Measurements from ENCODE around the gene FCRLB. TPM values are rescaled to one million over a fixed set of nuclear protein-coding genes. Genes with fewer than 3 reads are reported as not detected.

Gene FCRLB
- total and polyA plus RNA-seq, 2 donors (not counting 3 experiments of a cell fraction or from before 2014, with no cell fraction given): 0.62 TPM

- Histone ChIP-seq H3K27ac (ENCODE audit: insufficient read depth, low read depth, low read length) (no peak overlapping the region), H2AFZ (ENCODE audit: low read depth, low read length) (no peak overlapping the region), H3K4me1 (ENCODE audit: control insufficient read depth, extremely low read depth, insufficient read depth, low read length) (peaks cover 6% of the 10 kb centered on the region), H3K9me1 (replicated peaks; ENCODE audit: control insufficient read depth, extremely low read depth, insufficient read depth, low read length) (no peaks in the 10 kb centered on the region), H3K4me2 (ENCODE audit: insufficient read depth, low read length) (no peak overlapping the region), H3K4me3 (replicated peaks in 1 of 3; ENCODE audit: insufficient read depth in 1 of 3, low read depth in 1 of 3, low read length in 3 of 3) (no peak overlapping the region), H3K36me3 (ENCODE audit: control insufficient read depth in 2 of 2, extremely low read depth in 1 of 2, insufficient read depth in 2 of 2, low read length in 2 of 2) (no peaks in the 10 kb centered on the region), H3K9me3 (replicated peaks; ENCODE audit: control insufficient read depth, insufficient read depth, low read length) (no peaks in the 10 kb centered on the region), H3K9ac (replicated peaks; ENCODE audit: extremely low read depth, insufficient read depth, low read length) (no peak overlapping the region), H3K27me3 (ENCODE audit: control insufficient read depth in 2 of 2, insufficient read depth in 2 of 2, low read length in 2 of 2) (peaks cover 5 to 9% of the 10 kb centered on the region in 2 experiments), H3K79me2 (ENCODE audit: control insufficient read depth, insufficient read depth, low read length) (no peaks in the 10 kb centered on the region), H4K20me1 (replicated peaks; ENCODE audit: control insufficient read depth, extremely low read depth, insufficient read depth, low read length) (no peaks in the 10 kb centered on the region)
- no TSS peak for BruUV-seq (replicated peaks)
- intact Hi-C loops (cut with micrococcal nuclease): no loop called here
- dilution Hi-C loops (cut with MboI; ENCODE audit: extremely low pct_ligation_motif_present, low sequenced_read_pairs): no loop called here
- TF ChIP-seq FOS (IDR thresholded peaks at IDR 0.05; ENCODE audit: borderline replicate concordance, insufficient read depth, low read length) (peak; percentile 62), JUN (IDR thresholded peaks at IDR 0.05; ENCODE audit: borderline replicate concordance, insufficient read depth, insufficient read length, low read depth) (peak; percentile 20), POLR2AphosphoS5 (IDR thresholded peaks at IDR 0.05; ENCODE audit: insufficient read depth, low read depth, low read length) (no peak)
- POLR2A ChIA-PET: no interaction called here
- DNase-seq (ENCODE audit: low read depth, low spot score): no peak
- CTCF ChIA-PET: interaction anchor here (0.8 to 1.3 kb wide), 2 partner anchors 20 to 315 kb away, joined by 3 read pairs; no protein-coding TSS in a partner anchor
- no peak for FAIRE-seq
Measured at GRCh38 chr1:161721738-161722343, 497 bp downstream of the FCRLB start.

GRCh38 chr1:161722406-161722805, 1.1 kb downstream of the FCRLB start:
- H3K4me1 ChIP-seq (ENCODE audit: control insufficient read depth, extremely low read depth, insufficient read depth, low read length): peaks cover 9% of the 10 kb centered on the region
- no peaks in the 10 kb centered on the region for H3K79me2 ChIP-seq (ENCODE audit: control insufficient read depth, insufficient read depth, low read length)
- ChIA-PET POLR2A (no interaction called here), CTCF (interaction anchor here (0.8 to 1.3 kb wide), 2 partner anchors 19 to 315 kb away, joined by 3 read pairs; no protein-coding TSS in a partner anchor)
- H3K4me3 ChIP-seq (replicated peaks in 1 of 3; ENCODE audit: insufficient read depth in 1 of 3, low read depth in 1 of 3, low read length in 3 of 3): no peak overlapping the region
- dilution Hi-C loops (cut with MboI; ENCODE audit: extremely low pct_ligation_motif_present, low sequenced_read_pairs) (no loop called here), intact Hi-C loops (cut with micrococcal nuclease) (no loop called here)
- no peak overlapping the region for H3K4me2 ChIP-seq (ENCODE audit: insufficient read depth, low read length)
- no peak for TF ChIP-seq MYC (IDR thresholded peaks at IDR 0.05; ENCODE audit: low read depth, low read length)
- TF ChIP-seq MAX (IDR thresholded peaks at IDR 0.05; ENCODE audit: insufficient read depth, insufficient read length): no peak
- TF ChIP-seq FOS (IDR thresholded peaks at IDR 0.05; ENCODE audit: borderline replicate concordance, insufficient read depth, low read length): no peak
- no peak for TF ChIP-seq JUN (IDR thresholded peaks at IDR 0.05; ENCODE audit: borderline replicate concordance, insufficient read depth, insufficient read length, low read depth)
- TF ChIP-seq POLR2A (IDR thresholded peaks at IDR 0.05; ENCODE audit: low read depth, low read length): no peak
- no peak for TF ChIP-seq EZH2 (IDR thresholded peaks at IDR 0.05; ENCODE audit: borderline replicate concordance, low read depth, low read length, severe bottlenecking)
- TF ChIP-seq CTCF (IDR thresholded peaks at IDR 0.05; ENCODE audit: extremely low read depth in 1 of 2, insufficient read depth in 1 of 2, low read depth in 1 of 2, low read length in 2 of 2): no peak
- TF ChIP-seq POLR2AphosphoS5 (IDR thresholded peaks at IDR 0.05; ENCODE audit: insufficient read depth, low read depth, low read length): no peak
- no peak for TF ChIP-seq GATA2 (IDR thresholded peaks at IDR 0.05; ENCODE audit: insufficient read depth, insufficient read length, low read depth, low read length)
- DNase-seq (ENCODE audit: low read depth, low spot score) (no peak), FAIRE-seq (no peak)
- BruUV-seq (replicated peaks): no TSS peak
- H3K9me1 ChIP-seq (replicated peaks; ENCODE audit: control insufficient read depth, extremely low read depth, insufficient read depth, low read length): no peaks in the 10 kb centered on the region
- no peaks in the 10 kb centered on the region for H3K9me3 ChIP-seq (replicated peaks; ENCODE audit: control insufficient read depth, insufficient read depth, low read length)
- H4K20me1 ChIP-seq (replicated peaks; ENCODE audit: control insufficient read depth, extremely low read depth, insufficient read depth, low read length): no peaks in the 10 kb centered on the region
- H3K9ac ChIP-seq (replicated peaks; ENCODE audit: extremely low read depth, insufficient read depth, low read length): no peak overlapping the region
- peaks cover 2 to 5% of the 10 kb centered on the region in 2 experiments for H3K27me3 ChIP-seq (ENCODE audit: control insufficient read depth in 2 of 2, insufficient read depth in 2 of 2, low read length in 2 of 2)
- no peaks in the 10 kb centered on the region for H3K36me3 ChIP-seq (ENCODE audit: control insufficient read depth in 2 of 2, extremely low read depth in 1 of 2, insufficient read depth in 2 of 2, low read length in 2 of 2)
- no peak overlapping the region for H2AFZ ChIP-seq (ENCODE audit: low read depth, low read length)
- H3K27ac ChIP-seq (ENCODE audit: insufficient read depth, low read depth, low read length): no peak overlapping the region

Data from endothelial cell of umbilical vein (primary cell).